ENCODE data around the gene TRPM2. TPM values are rescaled to one million over a fixed set of nuclear protein-coding genes. Genes with fewer than 3 reads are reported as not detected.

Gene TRPM2
- total RNA-seq, 3 donors from 2014 or later = 1.5 to 10.3 (median 7.2) TPM

DNA sequence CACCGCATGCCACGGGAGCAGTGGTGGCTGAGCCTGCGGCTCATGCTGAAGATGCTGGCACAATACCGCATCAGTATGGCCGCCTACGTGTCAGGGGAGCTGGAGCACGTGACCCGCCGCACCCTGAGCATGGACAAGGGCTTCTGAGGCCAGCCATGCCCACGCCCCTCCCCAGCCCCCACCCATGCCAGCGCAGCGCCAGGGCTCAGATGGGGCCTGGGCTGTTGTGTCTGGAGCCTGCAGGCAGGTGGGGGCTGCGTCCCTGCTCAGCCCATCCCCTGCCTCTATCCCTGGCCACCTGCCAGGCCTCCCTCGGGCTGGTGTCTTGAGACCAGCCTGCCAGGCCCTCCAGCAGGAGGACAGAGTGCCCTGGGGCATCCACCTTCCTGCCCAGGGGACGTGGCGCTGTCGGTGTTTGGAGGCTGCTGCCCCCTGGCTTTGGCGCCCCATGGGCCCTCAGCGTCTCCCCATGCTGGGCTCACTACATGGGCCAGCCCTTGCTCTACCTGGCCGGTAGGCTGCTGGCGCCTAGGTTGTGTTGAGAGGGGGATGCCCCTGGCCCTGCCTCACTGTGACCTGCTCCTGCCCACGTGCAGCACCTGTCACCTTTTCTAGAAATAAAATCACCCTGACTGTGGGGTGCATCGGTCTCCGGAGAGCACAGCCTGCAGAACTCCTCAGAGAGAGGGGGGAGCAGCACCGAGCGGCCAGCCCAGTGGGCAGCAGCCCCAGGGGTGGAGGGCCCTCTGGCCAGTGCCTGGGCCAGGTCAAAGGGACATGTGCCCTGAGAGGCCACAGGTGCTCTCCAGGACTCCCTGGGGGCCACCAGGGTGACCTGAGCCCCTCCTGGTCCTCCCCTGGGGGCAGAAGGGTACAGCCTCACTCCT is 26.5 kb upstream of the TRPM2 start:
- Histone ChIP-seq H3K36me3 (ENCODE audit: low read depth) (peaks cover 8% of the 10 kb centered on the region), H3K9me3 (no peaks in the 10 kb centered on the region), H3K4me1 (ENCODE audit: low read depth) (no peaks in the 10 kb centered on the region), H3K4me3 (no peak overlapping the region)
- intact Hi-C loops (cut with DNase I, micrococcal nuclease) = no loop called here
- ATAC-seq = no peak
- no peak for DNase-seq
- TF ChIP-seq, protein P1, sequence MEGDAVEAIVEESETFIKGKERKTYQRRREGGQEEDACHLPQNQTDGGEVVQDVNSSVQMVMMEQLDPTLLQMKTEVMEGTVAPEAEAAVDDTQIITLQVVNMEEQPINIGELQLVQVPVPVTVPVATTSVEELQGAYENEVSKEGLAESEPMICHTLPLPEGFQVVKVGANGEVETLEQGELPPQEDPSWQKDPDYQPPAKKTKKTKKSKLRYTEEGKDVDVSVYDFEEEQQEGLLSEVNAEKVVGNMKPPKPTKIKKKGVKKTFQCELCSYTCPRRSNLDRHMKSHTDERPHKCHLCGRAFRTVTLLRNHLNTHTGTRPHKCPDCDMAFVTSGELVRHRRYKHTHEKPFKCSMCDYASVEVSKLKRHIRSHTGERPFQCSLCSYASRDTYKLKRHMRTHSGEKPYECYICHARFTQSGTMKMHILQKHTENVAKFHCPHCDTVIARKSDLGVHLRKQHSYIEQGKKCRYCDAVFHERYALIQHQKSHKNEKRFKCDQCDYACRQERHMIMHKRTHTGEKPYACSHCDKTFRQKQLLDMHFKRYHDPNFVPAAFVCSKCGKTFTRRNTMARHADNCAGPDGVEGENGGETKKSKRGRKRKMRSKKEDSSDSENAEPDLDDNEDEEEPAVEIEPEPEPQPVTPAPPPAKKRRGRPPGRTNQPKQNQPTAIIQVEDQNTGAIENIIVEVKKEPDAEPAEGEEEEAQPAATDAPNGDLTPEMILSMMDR (IDR thresholded peaks at IDR 0.05) = no peak

DNA sequence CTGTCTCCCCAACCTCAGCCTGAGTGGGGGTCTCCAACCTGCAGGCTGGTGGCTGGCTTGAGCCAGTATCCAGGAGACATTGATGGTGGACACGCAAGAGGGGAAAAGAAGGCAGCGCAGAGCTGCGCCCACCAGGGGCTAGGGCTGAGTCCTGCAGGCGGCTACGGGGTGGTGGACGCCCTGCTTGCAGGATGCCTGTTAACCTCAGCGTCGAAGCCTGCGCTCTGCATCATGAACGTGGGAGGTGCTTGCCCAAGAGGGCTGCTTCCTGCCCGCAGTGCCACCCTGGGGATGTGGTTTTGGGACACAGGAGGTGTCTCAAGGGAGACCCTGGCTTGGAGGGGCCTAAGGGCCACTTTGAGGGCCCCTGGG is 25.8 kb upstream of the TRPM2 start:
- Histone ChIP-seq H3K4me3 (no peak overlapping the region), H3K4me1 (ENCODE audit: low read depth) (no peaks in the 10 kb centered on the region), H3K9me3 (no peaks in the 10 kb centered on the region), H3K36me3 (ENCODE audit: low read depth) (peaks cover 4% of the 10 kb centered on the region)
- DNase-seq = no peak
- intact Hi-C loops (cut with DNase I, micrococcal nuclease) = no loop called here
- TF ChIP-seq, protein P1 (IDR thresholded peaks at IDR 0.05) = no peak
- no peak for ATAC-seq

DNA sequence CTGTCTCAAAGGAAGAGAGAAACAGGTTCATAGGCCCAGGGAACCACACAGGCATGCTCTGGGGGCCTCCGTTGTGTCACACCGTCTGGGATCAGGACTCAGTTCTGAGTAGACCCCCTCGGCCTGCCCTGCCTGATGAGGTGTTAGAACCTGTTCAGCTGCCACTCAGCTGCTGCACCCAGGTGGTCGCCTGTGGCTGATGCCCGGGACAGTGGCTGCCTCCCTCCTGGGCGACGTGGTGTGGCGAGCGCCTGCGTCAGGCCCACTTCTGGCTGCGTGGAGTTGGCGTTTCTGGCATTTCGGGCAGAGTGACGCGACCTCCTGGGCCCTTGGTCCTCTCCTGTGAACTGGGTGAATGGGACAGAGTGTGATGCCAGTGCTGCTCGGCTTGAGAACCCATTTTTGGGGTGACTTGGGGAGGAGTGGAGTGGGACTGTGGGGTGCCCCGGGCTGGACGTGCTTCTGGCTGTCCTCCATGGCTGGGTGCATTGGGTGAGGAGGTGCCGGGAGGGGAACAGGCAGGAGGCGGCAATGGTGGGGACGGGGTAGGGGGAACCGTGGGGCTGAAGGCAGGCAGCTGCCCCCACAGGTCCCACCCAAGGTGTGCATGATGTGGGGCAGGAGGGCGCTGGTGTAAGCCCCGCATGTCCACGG is 25.1 kb upstream of the TRPM2 start:
- intact Hi-C loops (cut with DNase I, micrococcal nuclease) = no loop called here
- Histone ChIP-seq H3K4me1 (ENCODE audit: low read depth) (no peaks in the 10 kb centered on the region), H3K36me3 (ENCODE audit: low read depth) (peaks cover 4% of the 10 kb centered on the region), H3K9me3 (no peaks in the 10 kb centered on the region), H3K4me3 (no peak overlapping the region)
- DNase-seq (no peak), ATAC-seq (peak; percentile 5)
- TF ChIP-seq, protein P1 (IDR thresholded peaks at IDR 0.05) = no peak

DNA sequence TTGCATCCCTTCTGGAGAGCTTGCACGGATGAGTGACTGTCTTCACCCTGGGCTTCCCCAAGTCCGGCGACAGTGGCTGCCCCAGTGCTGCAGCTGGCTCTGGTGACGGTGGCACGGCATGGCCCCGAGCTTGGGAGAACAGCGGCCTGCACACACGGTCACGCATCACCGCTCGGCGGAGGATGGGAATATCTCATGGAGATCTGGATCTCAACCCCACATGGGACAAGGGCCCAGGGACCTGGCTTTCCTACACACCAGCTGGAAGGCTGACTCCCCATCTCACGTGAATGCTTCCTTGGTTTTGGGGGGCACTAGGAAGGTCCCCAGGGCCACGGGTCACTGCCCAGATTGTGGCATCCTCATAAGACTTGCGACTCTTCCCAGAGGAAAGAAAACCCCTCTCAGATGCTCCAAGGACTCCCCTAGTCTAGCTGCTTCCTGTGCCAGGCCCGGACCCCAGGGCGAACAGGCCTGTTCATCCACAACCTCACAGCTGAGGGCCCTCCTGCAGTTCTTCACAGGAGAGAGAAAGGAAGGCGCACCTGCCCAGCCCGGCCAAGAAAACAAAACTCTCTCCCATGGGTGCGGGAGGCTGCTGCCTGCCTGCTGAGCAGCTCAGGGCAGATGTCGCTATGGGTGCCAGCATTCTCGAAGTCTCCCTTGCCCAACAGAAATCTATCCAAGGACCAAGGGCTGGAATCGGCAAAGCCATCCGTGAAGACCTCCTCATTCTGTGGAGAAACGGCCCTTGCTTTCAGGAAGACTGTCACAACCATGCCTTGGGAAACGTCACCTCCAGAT is 24.1 kb upstream of the TRPM2 start:
- ATAC-seq = peak; percentile 9
- TF ChIP-seq, protein P1 (IDR thresholded peaks at IDR 0.05) = no peak
- intact Hi-C loops (cut with DNase I, micrococcal nuclease) = no loop called here
- Histone ChIP-seq H3K4me1 (ENCODE audit: low read depth) (no peaks in the 10 kb centered on the region), H3K9me3 (no peaks in the 10 kb centered on the region), H3K36me3 (ENCODE audit: low read depth) (peaks cover 4% of the 10 kb centered on the region), H3K4me3 (no peak overlapping the region)
- no peak for DNase-seq

DNA sequence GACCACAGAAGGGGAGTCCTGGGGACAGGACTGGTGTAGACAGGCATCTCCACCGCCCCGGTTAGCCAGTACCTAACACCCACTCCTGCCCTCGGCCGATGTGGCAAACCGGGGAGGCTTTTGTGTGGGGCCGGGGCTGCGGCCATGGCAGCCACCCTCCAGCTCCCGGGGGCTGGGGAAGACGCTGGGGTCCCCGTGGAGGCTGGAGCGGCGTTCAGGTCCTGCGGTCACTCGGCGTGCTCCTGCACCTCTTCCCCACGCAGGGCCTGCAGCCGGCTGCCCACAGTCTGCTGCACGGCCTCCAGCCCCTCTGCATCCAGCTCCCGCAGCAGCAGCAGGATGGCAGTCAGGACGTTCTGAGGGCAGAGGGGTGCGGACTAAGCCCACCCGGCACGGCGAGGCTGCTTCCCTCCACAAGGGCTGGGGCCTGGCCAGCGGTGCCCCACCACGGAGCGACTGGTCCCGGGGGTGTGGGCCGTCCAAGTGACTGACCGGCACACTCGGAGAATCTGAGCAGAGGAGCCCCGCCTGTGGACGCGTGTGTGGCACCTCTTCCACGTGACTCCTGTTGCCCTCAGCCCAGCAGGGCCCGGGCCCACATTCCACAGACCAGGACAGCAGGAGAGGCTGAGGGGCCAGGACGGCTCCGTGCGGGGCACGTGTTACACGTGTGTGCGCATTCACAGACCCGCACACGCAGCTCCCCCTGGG is 23.3 kb upstream of the TRPM2 start:
- intact Hi-C loops (cut with DNase I, micrococcal nuclease) = no loop called here
- TF ChIP-seq, protein P1 (IDR thresholded peaks at IDR 0.05) = no peak
- no peaks in the 10 kb centered on the region for H3K9me3 ChIP-seq
- no peaks in the 10 kb centered on the region for H3K36me3 ChIP-seq (ENCODE audit: low read depth)
- DNase-seq = no peak
- no peaks in the 10 kb centered on the region for H3K4me1 ChIP-seq (ENCODE audit: low read depth)
- ATAC-seq = peak; percentile 2
- no peak overlapping the region for H3K4me3 ChIP-seq

All from mucosa of descending colon (tissue), 3 donors.